Sigmoid colon (tissue), 4 donors: ENCODE data around the gene MRPL23.

Experiments used
- CTCF ChIP-seq, 4 experiments: fragments of 450-650 bp in 3 of 4; fragments of 200-600 bp in 1 of 4; IDR thresholded peaks; one replicate each; pipeline ENCODE4 v1.5.1; 2016 to 2019; ENCODE audit warnings: antibody characterized with exemption in 4 of 4, mild to moderate bottlenecking in 3 of 4, moderate library complexity in 2 of 4
- POLR2A ChIP-seq, 2 donors: fragments of 450-650 bp; IDR thresholded peaks; one replicate each; pipeline ENCODE4 v1.6.1; 2016; ENCODE audit warnings: antibody characterized with exemption in 2 of 2, mild to moderate bottlenecking in 2 of 2, moderate library complexity in 2 of 2
- POLR2AphosphoS5 ChIP-seq, 4 donors: sonication (generic); formaldehyde crosslinking; IDR thresholded peaks; one replicate each; pipeline ENCODE4 v1.6.1; 2017; ENCODE audit warnings: antibody characterized with exemption in 4 of 4

- no peak for TF ChIP-seq CTCF (IDR thresholded peaks at IDR 0.05)
- TF ChIP-seq POLR2A (IDR thresholded peaks at IDR 0.05) = no peak
- no peak for TF ChIP-seq POLR2AphosphoS5 (IDR thresholded peaks at IDR 0.05)
Measured at GRCh38 chr11:2004466-2004865, 57.3 kb downstream of the MRPL23 start.
